HUES48 (cell line): ENCODE results near the gene MIGA2.

Source experiments
- H3K27ac ChIP-seq: one replicate; pipeline ENCODE4 v1.7.0; 2013; ENCODE audit warnings: low read depth, low read length, inconsistent platforms
- H3K27me3 ChIP-seq: 2 replicates; pipeline ENCODE4 v1.6.1; 2013; ENCODE audit warnings: mild to moderate bottlenecking, low read length; ENCODE audit not compliant: control insufficient read depth, insufficient read depth
- H3K36me3 ChIP-seq: 2 replicates; pipeline ENCODE4 v1.6.1; 2013; ENCODE audit warnings: low read length; ENCODE audit not compliant: control insufficient read depth, insufficient read depth
- H3K4me1 ChIP-seq: 2 replicates; pipeline ENCODE4 v1.6.1; 2013; ENCODE audit warnings: mild to moderate bottlenecking, low read length; ENCODE audit not compliant: control insufficient read depth, insufficient read depth
- H3K4me3 ChIP-seq: 2 replicates; pipeline ENCODE4 v1.5.1; 2013; ENCODE audit warnings: mild to moderate bottlenecking, low read depth, low read length
- H3K9ac ChIP-seq: 2 replicates; pipeline ENCODE4 v1.6.1; 2013; ENCODE audit warnings: mild to moderate bottlenecking, low read depth, low read length, moderate library complexity
- H3K9me3 ChIP-seq: 2 replicates; pipeline ENCODE4 v1.6.1; 2013; ENCODE audit warnings: low read length; ENCODE audit not compliant: control insufficient read depth, insufficient read depth

The MIGA2 gene

DNA sequence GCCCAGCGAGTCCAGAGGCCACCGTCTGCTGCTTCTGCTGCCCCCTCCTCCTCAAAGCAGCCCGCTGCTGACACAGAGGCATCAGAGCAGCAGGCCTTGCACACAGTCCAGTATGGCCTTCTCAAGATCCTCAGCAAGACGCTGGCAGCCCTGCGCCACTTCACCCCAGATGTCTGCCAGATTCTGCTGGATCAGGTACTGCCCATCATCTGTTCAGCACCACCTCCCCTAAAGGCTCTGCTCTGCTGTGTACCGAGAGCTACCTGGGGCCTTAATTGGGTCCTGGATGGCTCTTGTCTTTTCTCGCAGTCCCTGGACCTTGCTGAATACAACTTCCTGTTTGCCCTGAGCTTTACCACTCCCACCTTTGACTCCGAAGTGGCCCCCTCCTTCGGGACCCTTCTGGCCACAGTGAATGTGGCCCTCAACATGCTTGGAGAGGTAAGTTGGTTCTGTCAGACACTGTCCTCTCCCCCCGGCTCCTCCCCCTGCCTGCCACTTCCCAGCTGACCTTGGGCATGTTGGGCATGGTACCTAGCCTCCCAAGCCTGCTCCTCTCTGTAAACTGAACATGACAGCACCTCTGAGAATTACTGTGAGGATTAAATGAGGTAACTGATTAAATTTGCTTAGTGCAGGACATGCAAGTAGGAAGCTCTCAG, 31.0 kb upstream of the MIGA2 start:
- Histone ChIP-seq H3K9me3 (no peaks in the 10 kb centered on the region), H3K36me3 (peaks cover 84% of the 10 kb centered on the region), H3K27ac (no peak overlapping the region), H3K4me3 (no peak overlapping the region), H3K4me1 (no peaks in the 10 kb centered on the region), H3K27me3 (no peaks in the 10 kb centered on the region), H3K9ac (no peak overlapping the region)

DNA sequence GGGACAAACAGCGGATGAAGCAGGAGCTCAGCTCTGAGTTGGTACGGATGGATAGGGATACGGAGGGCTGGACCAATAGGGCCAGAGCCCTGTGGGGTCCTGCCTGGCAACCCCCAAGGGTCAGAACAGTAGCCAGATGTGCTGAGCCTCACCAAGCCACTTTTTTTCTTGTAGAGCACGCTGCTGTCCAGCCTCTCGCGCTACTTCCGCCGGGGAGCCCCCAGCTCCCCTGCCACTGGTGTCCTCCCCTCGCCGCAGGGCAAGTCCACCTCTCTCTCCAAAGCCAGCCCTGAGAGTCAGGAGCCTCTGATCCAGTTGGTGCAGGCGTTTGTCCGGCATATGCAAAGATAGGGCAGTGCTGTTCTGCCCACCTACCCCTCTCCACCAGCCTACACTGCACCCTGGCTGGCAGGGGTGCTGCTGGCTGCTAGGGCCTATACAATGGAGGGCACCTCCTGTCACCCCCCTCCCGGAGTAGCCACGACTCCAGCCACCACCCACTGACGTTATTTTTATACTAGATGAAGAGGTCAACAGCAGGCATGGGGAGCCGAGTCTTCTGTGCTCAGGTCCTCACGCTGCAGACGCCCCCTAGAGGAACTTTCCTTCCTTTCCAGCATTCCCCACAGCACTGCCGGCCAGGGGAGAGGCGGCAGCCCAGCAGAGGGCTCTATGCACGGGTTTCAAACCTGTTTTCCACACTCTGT, 29.9 kb upstream of the MIGA2 start:
- Histone ChIP-seq H3K27me3 (no peaks in the 10 kb centered on the region), H3K27ac (peak overlapping the region; percentile 37), H3K4me3 (no peak overlapping the region), H3K9ac (no peak overlapping the region), H3K4me1 (no peaks in the 10 kb centered on the region), H3K36me3 (peaks cover 86% of the 10 kb centered on the region), H3K9me3 (no peaks in the 10 kb centered on the region)

DNA sequence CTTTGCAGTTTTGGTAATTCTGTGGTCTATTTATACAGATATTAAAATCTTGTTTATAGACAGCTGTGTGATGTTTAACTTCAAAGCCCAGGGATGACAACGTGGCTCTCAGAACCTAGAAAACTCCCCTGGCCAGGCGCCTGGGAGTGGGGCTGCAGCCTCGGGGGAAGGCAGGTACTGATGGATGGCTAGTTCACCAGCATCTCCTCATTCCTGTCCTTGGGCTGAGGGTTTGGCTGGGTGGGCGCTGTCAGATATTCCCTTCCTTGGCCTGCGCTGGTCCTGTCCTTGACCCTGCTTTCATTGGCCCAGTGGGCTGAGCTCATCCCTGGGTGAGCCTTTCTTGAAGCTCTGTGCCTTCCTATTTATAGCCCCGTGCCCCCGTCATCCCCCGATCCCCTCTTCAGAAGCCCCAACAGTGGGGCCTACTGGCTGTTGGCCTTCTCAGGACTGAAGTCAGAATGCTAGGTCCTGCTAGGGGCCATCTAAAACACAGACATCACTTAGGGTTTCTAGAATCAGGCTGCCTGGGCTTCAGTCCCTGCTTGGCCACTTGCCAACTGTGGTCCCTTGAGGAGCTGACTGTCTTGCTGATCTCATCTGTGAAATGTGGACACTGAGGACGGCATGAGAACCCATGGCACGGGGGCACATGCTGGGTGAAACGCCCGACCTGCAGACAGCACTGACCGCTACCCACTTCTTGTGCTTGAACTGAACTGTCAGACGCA, 29.2 kb upstream of the MIGA2 start:
- peaks cover 82% of the 10 kb centered on the region for H3K36me3 ChIP-seq
- no peaks in the 10 kb centered on the region for H3K4me1 ChIP-seq
- H3K4me3 ChIP-seq: no peak overlapping the region
- H3K27ac ChIP-seq: no peak overlapping the region
- no peaks in the 10 kb centered on the region for H3K9me3 ChIP-seq
- H3K9ac ChIP-seq: no peak overlapping the region
- H3K27me3 ChIP-seq: no peaks in the 10 kb centered on the region

DNA sequence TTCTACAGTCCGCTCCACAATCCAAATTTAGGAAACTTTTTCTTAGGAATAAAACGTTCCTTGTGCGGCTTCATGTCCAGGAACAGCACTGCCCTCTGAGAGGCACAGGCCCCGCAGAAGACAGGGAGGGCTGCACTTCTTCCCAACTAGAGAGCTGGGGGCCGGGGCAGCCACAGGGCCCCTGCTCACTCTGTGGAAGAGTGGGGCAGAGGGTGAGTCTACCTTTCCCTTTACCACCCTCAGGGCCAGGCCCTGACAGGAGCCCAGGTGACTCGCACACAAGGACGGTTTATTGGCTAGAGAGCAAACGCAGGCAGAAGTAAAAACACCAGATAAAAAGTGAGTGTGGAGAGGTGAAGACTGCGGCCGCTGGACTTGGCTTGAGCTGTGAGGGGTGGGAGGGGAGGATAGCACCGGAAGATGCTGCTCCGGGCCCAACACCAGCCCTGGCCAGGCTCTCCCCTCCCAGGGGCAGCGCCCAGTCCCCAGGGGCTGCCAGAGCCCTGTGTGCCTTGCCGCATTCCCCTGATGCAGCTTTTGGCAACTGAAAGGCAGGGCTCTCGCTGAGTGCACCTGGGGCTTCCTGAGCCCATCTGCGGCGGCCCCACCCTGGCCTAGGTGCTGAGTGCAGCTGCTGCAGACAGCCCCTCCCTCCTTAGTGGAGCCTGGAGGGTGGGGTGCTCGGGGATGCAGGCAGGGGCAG, 28.5 kb upstream of the MIGA2 start:
- Histone ChIP-seq H3K27me3 (no peaks in the 10 kb centered on the region), H3K9me3 (no peaks in the 10 kb centered on the region)

DNA sequence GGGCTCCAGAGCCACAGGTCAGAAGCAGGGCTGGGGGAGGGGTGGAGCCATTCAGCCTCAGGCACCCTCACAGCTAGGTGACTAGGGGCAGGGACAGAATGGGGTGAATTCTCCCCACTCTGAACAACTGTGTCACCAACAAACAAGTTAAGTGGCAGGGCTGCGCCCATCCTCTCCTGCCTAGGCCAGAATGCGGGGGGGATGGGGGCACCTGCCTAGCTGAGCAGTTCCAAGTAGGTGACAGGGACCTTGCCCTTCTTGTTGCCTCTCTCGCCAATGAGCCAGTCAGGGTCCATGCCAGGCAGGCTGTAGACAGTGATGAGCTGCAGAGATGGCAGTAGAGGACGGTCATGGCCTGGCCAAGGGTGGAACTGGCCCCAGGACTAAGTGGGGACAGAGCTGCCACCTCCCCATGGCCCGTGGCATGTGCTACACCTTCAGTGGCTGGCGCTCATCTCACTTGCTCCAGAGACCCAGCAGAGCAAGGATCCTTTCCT, 27.9 kb upstream of the MIGA2 start:
- no peak overlapping the region for H3K9ac ChIP-seq
- no peaks in the 10 kb centered on the region for H3K4me1 ChIP-seq
- peaks cover 82% of the 10 kb centered on the region for H3K36me3 ChIP-seq
- H3K9me3 ChIP-seq: no peaks in the 10 kb centered on the region
- H3K27me3 ChIP-seq: no peaks in the 10 kb centered on the region
- H3K4me3 ChIP-seq: no peak overlapping the region
- H3K27ac ChIP-seq: no peak overlapping the region

More for the DNA sequence above, 28.5 kb upstream of the MIGA2 start:
- Histone ChIP-seq H3K4me3 (no peak overlapping the region), H3K36me3 (peaks cover 82% of the 10 kb centered on the region), H3K9ac (no peak overlapping the region), H3K27ac (no peak overlapping the region), H3K4me1 (no peaks in the 10 kb centered on the region)

DNA sequence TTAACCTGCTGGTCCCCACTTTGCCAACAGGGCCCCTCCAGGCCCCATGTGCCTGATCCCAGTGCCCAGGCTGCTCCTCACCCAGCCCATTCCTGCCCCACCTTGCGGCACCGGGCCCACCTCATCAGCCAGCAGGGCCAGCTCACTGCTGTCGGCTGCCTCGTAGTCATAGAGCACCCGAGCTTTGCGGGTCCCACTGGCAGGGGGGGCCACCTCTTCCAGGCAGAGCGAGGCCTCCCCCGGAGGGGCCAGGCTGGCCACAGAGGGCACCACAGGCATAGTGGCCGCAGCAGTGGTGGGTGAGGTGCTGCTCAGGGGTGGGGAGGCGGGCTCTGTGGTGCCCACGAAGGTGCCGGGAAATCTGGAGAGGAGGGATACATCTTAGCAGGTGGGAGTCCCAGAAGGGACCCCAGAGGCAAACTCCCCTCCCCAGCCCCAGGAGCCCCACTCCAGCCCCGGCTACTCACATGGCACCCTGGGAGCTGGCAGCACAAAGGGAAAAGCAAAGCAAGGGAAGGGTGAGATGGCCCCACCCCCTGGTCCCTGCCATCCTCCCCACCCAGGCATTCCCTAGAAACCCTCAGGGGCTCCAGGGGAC, 27.3 kb upstream of the MIGA2 start:
- Histone ChIP-seq H3K4me3 (no peak overlapping the region), H3K36me3 (peaks cover 85% of the 10 kb centered on the region), H3K27ac (no peak overlapping the region), H3K4me1 (no peaks in the 10 kb centered on the region), H3K27me3 (no peaks in the 10 kb centered on the region), H3K9me3 (no peaks in the 10 kb centered on the region), H3K9ac (no peak overlapping the region)

DNA sequence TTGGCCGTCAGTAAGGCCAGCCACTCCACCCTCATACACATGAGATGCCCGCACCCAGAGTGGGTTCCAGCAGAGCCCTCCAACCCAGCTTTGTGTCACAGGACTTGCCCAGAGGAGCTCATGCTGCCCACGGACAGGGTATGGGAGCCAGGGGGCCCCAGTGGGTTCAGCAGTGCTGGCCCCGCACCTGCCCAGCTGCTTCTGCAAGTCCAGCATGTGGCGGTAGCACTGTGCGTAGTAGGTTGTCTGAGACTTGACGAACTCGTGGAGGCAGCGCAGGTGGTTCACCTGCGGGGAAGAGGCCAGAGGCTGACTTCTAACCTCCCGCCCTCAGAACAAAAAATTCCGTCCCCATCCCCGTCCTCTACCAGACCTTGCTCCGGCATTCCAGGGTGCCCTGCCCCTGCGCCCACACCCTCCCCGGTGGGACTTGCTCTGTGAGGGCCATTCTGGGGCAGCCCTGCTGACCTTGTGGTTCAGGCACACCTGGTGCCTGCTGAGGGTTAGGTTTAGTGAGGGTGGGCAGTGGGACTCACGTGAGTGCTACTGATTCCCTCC, 26.8 kb upstream of the MIGA2 start:
- H3K4me1 ChIP-seq: no peaks in the 10 kb centered on the region
- H3K9me3 ChIP-seq: no peaks in the 10 kb centered on the region
- H3K27ac ChIP-seq: no peak overlapping the region
- no peak overlapping the region for H3K4me3 ChIP-seq
- no peak overlapping the region for H3K9ac ChIP-seq
- no peaks in the 10 kb centered on the region for H3K27me3 ChIP-seq
- peaks cover 90% of the 10 kb centered on the region for H3K36me3 ChIP-seq

DNA sequence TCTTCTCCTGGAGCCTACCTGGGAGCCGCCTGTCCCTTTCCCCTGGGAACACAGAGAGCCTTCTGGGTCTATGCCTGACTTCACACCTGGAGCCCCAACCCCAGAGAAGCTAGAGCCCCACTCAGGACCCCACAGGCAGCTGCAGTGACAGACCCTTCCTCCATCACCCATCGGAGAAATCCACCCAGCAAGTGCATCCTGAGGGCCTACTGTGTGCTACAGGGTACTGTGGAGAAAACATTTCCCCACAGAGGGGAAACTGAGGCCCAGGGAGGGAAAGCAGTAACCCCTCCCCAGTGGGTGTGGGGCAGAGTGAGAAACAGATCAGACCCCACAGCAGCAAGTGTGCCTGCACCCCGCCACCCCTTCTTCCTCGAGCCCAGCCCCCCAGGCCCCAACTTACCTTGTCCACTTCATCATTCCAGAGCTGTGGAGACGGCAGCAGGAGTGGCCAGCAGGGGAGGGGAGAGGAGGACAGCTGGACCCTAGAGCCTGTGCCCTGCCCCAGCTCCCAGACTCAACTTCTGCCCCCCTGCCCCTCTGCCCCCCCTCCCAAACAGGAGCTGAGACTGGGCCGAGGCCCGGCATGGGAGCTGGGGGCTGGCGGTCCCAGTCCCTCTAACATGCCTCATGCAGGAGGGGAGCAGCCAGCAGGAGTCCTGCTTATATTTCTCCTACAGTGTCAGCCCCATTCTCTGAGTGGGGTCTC, 26.0 kb upstream of the MIGA2 start:
- H3K27ac ChIP-seq: no peak overlapping the region
- H3K9me3 ChIP-seq: no peaks in the 10 kb centered on the region
- no peak overlapping the region for H3K9ac ChIP-seq
- no peak overlapping the region for H3K4me3 ChIP-seq
- no peaks in the 10 kb centered on the region for H3K27me3 ChIP-seq
- H3K36me3 ChIP-seq: peaks cover 90% of the 10 kb centered on the region
- H3K4me1 ChIP-seq: no peaks in the 10 kb centered on the region

DNA sequence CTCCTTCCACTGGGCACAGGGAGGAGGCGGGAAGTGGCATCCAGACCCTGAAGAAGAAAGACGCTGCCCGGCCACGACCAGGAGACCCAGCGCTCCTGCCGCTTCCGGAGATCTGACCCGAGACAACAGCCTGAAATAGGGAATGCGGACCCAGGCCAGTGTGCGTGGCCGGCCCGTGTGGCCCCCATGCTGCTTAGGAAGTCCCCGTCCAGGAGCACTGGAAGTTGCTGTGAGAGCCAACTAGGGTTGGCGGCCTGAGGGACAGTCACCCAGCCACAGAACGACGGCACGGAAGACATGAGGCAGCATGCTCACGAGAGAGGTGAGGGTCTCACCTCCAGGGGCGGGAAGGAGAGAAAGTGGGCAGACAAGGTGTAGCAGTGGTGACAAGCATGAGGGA, 25.3 kb upstream of the MIGA2 start:
- H3K27ac ChIP-seq: no peak overlapping the region
- H3K9me3 ChIP-seq: no peaks in the 10 kb centered on the region
- H3K4me3 ChIP-seq: no peak overlapping the region
- no peaks in the 10 kb centered on the region for H3K27me3 ChIP-seq
- no peak overlapping the region for H3K9ac ChIP-seq
- H3K4me1 ChIP-seq: no peaks in the 10 kb centered on the region
- peaks cover 88% of the 10 kb centered on the region for H3K36me3 ChIP-seq

DNA sequence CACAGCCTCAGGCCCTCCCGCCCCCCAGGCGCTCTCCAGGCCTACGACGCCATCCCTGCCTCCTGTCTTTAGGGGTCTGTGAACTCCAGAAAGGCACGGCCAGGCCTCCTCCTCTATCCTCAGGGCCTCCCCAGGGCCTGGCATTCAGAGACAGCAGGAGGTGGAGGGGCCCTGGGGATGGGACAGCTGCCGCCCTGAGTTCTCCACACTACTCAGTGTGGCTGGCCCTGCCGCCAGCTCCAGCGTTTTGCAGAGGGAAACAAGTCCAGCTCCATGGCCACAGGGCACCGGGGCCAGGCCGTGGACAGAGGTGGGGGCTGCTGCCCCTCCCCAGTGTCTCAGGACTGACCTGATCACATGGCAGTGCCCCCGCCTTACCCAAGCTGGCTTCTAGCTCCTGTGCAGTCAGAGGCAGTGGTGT, 24.7 kb upstream of the MIGA2 start:
- H3K9ac ChIP-seq: no peak overlapping the region
- H3K4me3 ChIP-seq: no peak overlapping the region
- no peaks in the 10 kb centered on the region for H3K27me3 ChIP-seq
- no peak overlapping the region for H3K27ac ChIP-seq
- no peaks in the 10 kb centered on the region for H3K4me1 ChIP-seq
- no peaks in the 10 kb centered on the region for H3K9me3 ChIP-seq
- peaks cover 82% of the 10 kb centered on the region for H3K36me3 ChIP-seq
